Left lung (tissue), 10 donors: ENCODE measurements around the gene BLVRB. TPM values are rescaled to one million over a fixed set of nuclear protein-coding genes. Genes with fewer than 3 reads are reported as not detected.

Experiments
- ATAC-seq: fragments of 200-7000 bp; cut with Tn5 transposase; one replicate; pipeline ENCODE4 v1.9.1; 2020; ENCODE audit warnings: moderate library complexity
- DNase-seq, 4 donors: peaks; one replicate each; pipeline ENCODE4 v3.0.0-alpha.2; 2013 to 2020
- H3K27ac ChIP-seq, 2 donors: fragments of 200-600 bp; sonication (generic) in 1 of 2; one replicate each; pipeline versions ENCODE4 v1.5.0 to v1.8.0; 2020 to 2021
- H3K27me3 ChIP-seq, 2 donors: fragments of 200-600 bp; sonication (generic) in 1 of 2; one replicate each; pipeline versions ENCODE4 v1.5.0 to v1.8.0; 2020 to 2021
- H3K36me3 ChIP-seq, 2 donors: fragments of 200-600 bp; sonication (generic) in 1 of 2; one replicate each; pipeline versions ENCODE4 v1.5.0 to v1.8.0; 2020 to 2021
- H3K4me1 ChIP-seq, 2 donors: fragments of 200-600 bp; one replicate each; pipeline ENCODE4 v1.8.0; 2021
- H3K4me3 ChIP-seq, 2 donors: fragments of 200-600 bp; sonication (generic) in 1 of 2; one replicate each; pipeline versions ENCODE4 v1.5.0 to v1.8.0; 2020 to 2021; ENCODE audit warnings: mild to moderate bottlenecking in 1 of 2
- H3K9me3 ChIP-seq, 2 donors: fragments of 200-600 bp; sonication (generic) in 1 of 2; one replicate each; pipeline versions ENCODE4 v1.5.0 to v1.8.0; 2020 to 2021
- CTCF ChIP-seq, 2 donors: fragments of 200-600 bp; sonication (generic) in 1 of 2; IDR thresholded peaks; one replicate each; pipeline versions ENCODE4 v1.5.0 to v1.8.0; 2021; ENCODE audit warnings: antibody characterized with exemption in 2 of 2
- intact Hi-C, 2 donors: fragments of 100-400 bp; cut with DNase I; formaldehyde crosslinking; loops; one replicate each; pipeline versions ENCODE4 v1.11.2 to v1.14.2; 2022
- polyA plus RNA-seq, 6 donors: library from polyadenylated mRNA; unstranded; fragments of 120-200 nt; gene quantifications; one replicate each; pipeline ENCODE4 v1.2.1, GENCODE V29; 2013; ENCODE audit not compliant: insufficient read length in 6 of 6
- total RNA-seq, 2 donors: library from RNA; stranded (reverse); fragmentation: NEBNext Ultra II Directional; extraction: Animal tissue kit (Norgen Biotek cat#: 25700); gene quantifications; one replicate each; pipeline ENCODE4 v1.2.1, GENCODE V29; 2021
- donor health status: DM: no; HTN: yes; CAD: no.
- donor health status: DM: no; HTN: no; CAD: no.

BLVRB gene
- total and polyA plus RNA-seq, 8 donors, result 45.1 to 192 (median 62.0) TPM

- H3K36me3 ChIP-seq, result no peaks in the 10 kb centered on the region
- no peaks in the 10 kb centered on the region for H3K9me3 ChIP-seq
- peaks cover 0 to 7% of the 10 kb centered on the region in 2 donors for H3K4me1 ChIP-seq
Observed at GRCh38 chr19:40508739-40509260, 43.3 kb upstream of the BLVRB start.

GRCh38 chr19:40507892-40508291 is 42.3 kb upstream of the BLVRB start:
- Histone ChIP-seq H3K27me3 (peaks cover 11 to 48% of the 10 kb centered on the region in 2 donors), H3K27ac (no peak overlapping the region), H3K9me3 (no peaks in the 10 kb centered on the region), H3K36me3 (no peaks in the 10 kb centered on the region), H3K4me1 (peaks cover 0 to 6% of the 10 kb centered on the region in 2 donors), H3K4me3 (no peak overlapping the region)
- intact Hi-C loops, result no loop called here
- ATAC-seq (no peak), DNase-seq (no peak)
- no peak for TF ChIP-seq CTCF (IDR thresholded peaks at IDR 0.05)

More at GRCh38 chr19:40508739-40509260, 43.3 kb upstream of the BLVRB start:
- Histone ChIP-seq H3K4me3 (no peak overlapping the region), H3K27me3 (peaks cover 19 to 53% of the 10 kb centered on the region in 2 donors), H3K27ac (no peak overlapping the region)
- TF ChIP-seq CTCF (IDR thresholded peaks at IDR 0.05), result no peak
- no peak for DNase-seq
- intact Hi-C loops, result no loop called here
- no peak for ATAC-seq

- Histone ChIP-seq H3K9me3 (no peaks in the 10 kb centered on the region), H3K27me3 (peaks cover 0 to 40% of the 10 kb centered on the region in 2 donors), H3K4me1 (no peaks in the 10 kb centered on the region), H3K36me3 (no peaks in the 10 kb centered on the region), H3K4me3 (no peak overlapping the region), H3K27ac (no peak overlapping the region)
- DNase-seq (no peak), ATAC-seq (no peak)
- intact Hi-C loops, result no loop called here
- no peak for TF ChIP-seq CTCF (IDR thresholded peaks at IDR 0.05)
Observed at GRCh38 chr19:40506099-40506498, 40.6 kb upstream of the BLVRB start.

GRCh38 chr19:40503320-40503695 is 37.8 kb upstream of the BLVRB start:
- TF ChIP-seq CTCF (IDR thresholded peaks at IDR 0.05), result no peak
- H3K4me3 ChIP-seq, result no peak overlapping the region
- H3K27me3 ChIP-seq, result peaks cover 0 to 15% of the 10 kb centered on the region in 2 donors
- no peaks in the 10 kb centered on the region for H3K36me3 ChIP-seq
- no peaks in the 10 kb centered on the region for H3K9me3 ChIP-seq
- DNase-seq (no peak), ATAC-seq (no peak)
- H3K4me1 ChIP-seq, result no peaks in the 10 kb centered on the region
- intact Hi-C loops, result no loop called here
- H3K27ac ChIP-seq, result no peak overlapping the region

GRCh38 chr19:40502647-40503319 is 37.2 kb upstream of the BLVRB start:
- H3K9me3 ChIP-seq, result no peaks in the 10 kb centered on the region
- no peak for DNase-seq
- no peak for TF ChIP-seq CTCF (IDR thresholded peaks at IDR 0.05)
- ATAC-seq, result no peak
- H3K27ac ChIP-seq, result no peak overlapping the region
- no peaks in the 10 kb centered on the region for H3K4me1 ChIP-seq
- intact Hi-C loops, result no loop called here
- no peak overlapping the region for H3K4me3 ChIP-seq
- H3K27me3 ChIP-seq, result peaks cover 0 to 15% of the 10 kb centered on the region in 2 donors
- H3K36me3 ChIP-seq, result no peaks in the 10 kb centered on the region
